SJCRH30 (cell line): Measurements from ENCODE around the gene INTS2. TPM values are rescaled to one million over a fixed set of nuclear protein-coding genes. Genes with fewer than 3 reads are reported as not detected.
A peak's percentile ranks its signal among the peaks of the same experiment; 100 is the strongest.
"Not testable (repeated sequence)": the region's sequence is repeated elsewhere in the genome, so short reads cannot be mapped to it uniquely, and the experiment has no call there.

Experiments used
- DNase-seq, 2 experiments: peaks; one replicate each; pipeline ENCODE4 v3.0.0-alpha.2; 2015 to 2020
- H3K27ac ChIP-seq: fragments of 250-450 bp; sonication (Bioruptor Pico); 2 replicates; pipeline ENCODE4 v1.5.1; 2020; ENCODE audit warnings: mild to moderate bottlenecking, moderate library complexity
- H3K27me3 ChIP-seq: fragments of 250-450 bp; sonication (Bioruptor Pico); 2 replicates; pipeline ENCODE4 v1.5.1; 2020; ENCODE audit warnings: mild to moderate bottlenecking, moderate library complexity
- H3K36me3 ChIP-seq: fragments of 250-450 bp; sonication (Bioruptor Pico); 2 replicates; pipeline ENCODE4 v1.5.1; 2020; ENCODE audit warnings: mild to moderate bottlenecking, moderate library complexity
- H3K4me1 ChIP-seq: fragments of 250-450 bp; sonication (Bioruptor Pico); 2 replicates; pipeline ENCODE4 v1.5.1; 2020; ENCODE audit warnings: mild to moderate bottlenecking, moderate library complexity
- H3K4me3 ChIP-seq: fragments of 250-450 bp; sonication (Bioruptor Pico); 2 replicates; pipeline ENCODE4 v1.5.1; 2020; ENCODE audit warnings: mild to moderate bottlenecking, moderate library complexity
- H3K9me3 ChIP-seq: fragments of 250-450 bp; sonication (Bioruptor Pico); replicated peaks from 2 replicates; pipeline ENCODE4 v1.5.1; 2020; ENCODE audit warnings: mild to moderate bottlenecking, moderate library complexity
- total RNA-seq: library from RNA; depleted of rRNA; stranded (reverse); fragments of >200 nt; shearing (Covaris generic); gene quantifications from 2 replicates; pipeline ENCODE4 v1.2.3, GENCODE V29; 2014

INTS2 gene
- total RNA-seq, 1 experiment from 2014 or later: 32.8 TPM

- Histone ChIP-seq H3K9me3 (no peaks in the 10 kb centered on the region), H3K27me3 (no peaks in the 10 kb centered on the region), H3K4me3 (peak overlapping the region; percentile 74), H3K27ac (peak overlapping the region; percentile 71), H3K4me1 (no peaks in the 10 kb centered on the region), H3K36me3 (peaks cover 17% of the 10 kb centered on the region)
- DNase-seq: no peak
These were observed 965 bp downstream of the INTS2 start for GRCh38 chr17:61926826-61927207.

GRCh38 chr17:61915162-61915561 is 12.6 kb downstream of the INTS2 start:
- not testable (repeated sequence) for H3K27me3 ChIP-seq, H3K27ac ChIP-seq, H3K4me3 ChIP-seq, H3K9me3 ChIP-seq, H3K4me1 ChIP-seq, DNase-seq
- peaks cover 53% of the 10 kb centered on the region for H3K36me3 ChIP-seq

- Histone ChIP-seq H3K36me3 (peaks cover 46% of the 10 kb centered on the region), H3K27ac (no peak overlapping the region), H3K4me3 (no peak overlapping the region), H3K27me3 (no peaks in the 10 kb centered on the region), H3K9me3 (no peaks in the 10 kb centered on the region), H3K4me1 (peaks cover 3% of the 10 kb centered on the region; the same call in 1 of the 2 replicates)
- DNase-seq: no peak
These were observed 19.3 kb downstream of the INTS2 start for GRCh38 chr17:61908292-61909037.

GRCh38 chr17:61907361-61907760 is 20.4 kb downstream of the INTS2 start:
- no peaks in the 10 kb centered on the region for H3K9me3 ChIP-seq
- DNase-seq: no peak
- H3K27me3 ChIP-seq: no peaks in the 10 kb centered on the region
- no peak overlapping the region for H3K27ac ChIP-seq
- H3K4me3 ChIP-seq: no peak overlapping the region
- peaks cover 51% of the 10 kb centered on the region for H3K36me3 ChIP-seq
- H3K4me1 ChIP-seq: peaks cover 3% of the 10 kb centered on the region; the same call in 1 of the 2 replicates

- H3K4me3 ChIP-seq: no peak overlapping the region
- no peaks in the 10 kb centered on the region for H3K4me1 ChIP-seq
- peaks cover 44% of the 10 kb centered on the region for H3K36me3 ChIP-seq
- no peak for DNase-seq
- no peaks in the 10 kb centered on the region for H3K9me3 ChIP-seq
- H3K27ac ChIP-seq: no peak overlapping the region
- H3K27me3 ChIP-seq: no peaks in the 10 kb centered on the region
These were observed 23.6 kb downstream of the INTS2 start for GRCh38 chr17:61904094-61904710.

GRCh38 chr17:61903251-61903650 is 24.5 kb downstream of the INTS2 start:
- no peaks in the 10 kb centered on the region for H3K27me3 ChIP-seq
- DNase-seq: no peak
- no peaks in the 10 kb centered on the region for H3K4me1 ChIP-seq
- H3K36me3 ChIP-seq: peaks cover 42% of the 10 kb centered on the region
- no peak overlapping the region for H3K4me3 ChIP-seq
- no peak overlapping the region for H3K27ac ChIP-seq
- H3K9me3 ChIP-seq: no peaks in the 10 kb centered on the region

GRCh38 chr17:61897548-61898180 is 30.1 kb downstream of the INTS2 start:
- H3K36me3 ChIP-seq: peaks cover 50% of the 10 kb centered on the region
- H3K9me3 ChIP-seq: no peaks in the 10 kb centered on the region
- no peaks in the 10 kb centered on the region for H3K4me1 ChIP-seq
- no peaks in the 10 kb centered on the region for H3K27me3 ChIP-seq
- H3K4me3 ChIP-seq: no peak overlapping the region
- H3K27ac ChIP-seq: no peak overlapping the region
- DNase-seq: no peak

GRCh38 chr17:61895391-61895790 is 32.4 kb downstream of the INTS2 start:
- Histone ChIP-seq H3K4me3 (no peak overlapping the region), H3K4me1 (no peaks in the 10 kb centered on the region), H3K9me3 (no peaks in the 10 kb centered on the region)

GRCh38 chr17:61894310-61894709 is 33.5 kb downstream of the INTS2 start:
- H3K9me3 ChIP-seq, H3K27me3 ChIP-seq, H3K27ac ChIP-seq, DNase-seq, H3K4me1 ChIP-seq, H3K4me3 ChIP-seq: not testable (repeated sequence)
- H3K36me3 ChIP-seq: peaks cover 43% of the 10 kb centered on the region

More at GRCh38 chr17:61895391-61895790, 32.4 kb downstream of the INTS2 start:
- Histone ChIP-seq H3K27me3 (no peaks in the 10 kb centered on the region), H3K36me3 (peaks cover 38% of the 10 kb centered on the region), H3K27ac (no peak overlapping the region)
- DNase-seq: no peak

- not testable (repeated sequence) for H3K27me3 ChIP-seq, H3K9me3 ChIP-seq, H3K27ac ChIP-seq, DNase-seq, H3K4me1 ChIP-seq, H3K4me3 ChIP-seq
- peaks cover 39% of the 10 kb centered on the region for H3K36me3 ChIP-seq
These were observed 40.0 kb downstream of the INTS2 start for GRCh38 chr17:61887733-61888132.

- not testable (repeated sequence) for H3K27ac ChIP-seq, H3K9me3 ChIP-seq, DNase-seq, H3K27me3 ChIP-seq, H3K4me3 ChIP-seq, H3K4me1 ChIP-seq
- peaks cover 35% of the 10 kb centered on the region for H3K36me3 ChIP-seq
These were observed 41.9 kb downstream of the INTS2 start for GRCh38 chr17:61885865-61886264.

- no peak overlapping the region for H3K27ac ChIP-seq
- H3K4me3 ChIP-seq: no peak overlapping the region
- H3K9me3 ChIP-seq: no peaks in the 10 kb centered on the region
- peaks cover 30% of the 10 kb centered on the region for H3K36me3 ChIP-seq
- DNase-seq: no peak
- no peaks in the 10 kb centered on the region for H3K4me1 ChIP-seq
- no peaks in the 10 kb centered on the region for H3K27me3 ChIP-seq
These were observed 42.9 kb downstream of the INTS2 start for GRCh38 chr17:61884864-61885263.

- DNase-seq: no peak
- H3K9me3 ChIP-seq: no peaks in the 10 kb centered on the region
- H3K27me3 ChIP-seq: no peaks in the 10 kb centered on the region
- H3K4me3 ChIP-seq: no peak overlapping the region
- no peak overlapping the region for H3K27ac ChIP-seq
- no peaks in the 10 kb centered on the region for H3K4me1 ChIP-seq
- peaks cover 19% of the 10 kb centered on the region for H3K36me3 ChIP-seq
These were observed 47.1 kb downstream of the INTS2 start for GRCh38 chr17:61880589-61881102.

- Histone ChIP-seq H3K36me3 (peaks cover 24% of the 10 kb centered on the region), H3K27ac (no peak overlapping the region), H3K4me3 (no peak overlapping the region), H3K4me1 (no peaks in the 10 kb centered on the region), H3K9me3 (no peaks in the 10 kb centered on the region), H3K27me3 (no peaks in the 10 kb centered on the region)
- DNase-seq: no peak
These were observed 48.7 kb downstream of the INTS2 start for GRCh38 chr17:61878984-61879612.

GRCh38 chr17:61878520-61878919 is 49.3 kb downstream of the INTS2 start:
- Histone ChIP-seq H3K9me3 (no peaks in the 10 kb centered on the region), H3K4me3 (no peak overlapping the region), H3K27ac (no peak overlapping the region), H3K36me3 (peaks cover 24% of the 10 kb centered on the region), H3K27me3 (no peaks in the 10 kb centered on the region), H3K4me1 (no peaks in the 10 kb centered on the region)
- DNase-seq: no peak
